Hair follicle dermal papilla cell (primary cell): Measurements from ENCODE around the gene RBM45. TPM values are rescaled to one million over a fixed set of nuclear protein-coding genes. Genes with fewer than 3 reads are reported as not detected.

Experiments
- small RNA-seq: library from RNA; depleted of rRNA; stranded (forward); fragments of <200 nt; gene quantifications from one replicate; pipeline ENCODE3, GENCODE V24; 2012
- total RNA-seq: library from RNA; depleted of rRNA; stranded (reverse); fragments of >200 nt; gene quantifications from 2 replicates; pipeline ENCODE4 v1.2.3, GENCODE V29; 2012

RBM45 gene, protein sequence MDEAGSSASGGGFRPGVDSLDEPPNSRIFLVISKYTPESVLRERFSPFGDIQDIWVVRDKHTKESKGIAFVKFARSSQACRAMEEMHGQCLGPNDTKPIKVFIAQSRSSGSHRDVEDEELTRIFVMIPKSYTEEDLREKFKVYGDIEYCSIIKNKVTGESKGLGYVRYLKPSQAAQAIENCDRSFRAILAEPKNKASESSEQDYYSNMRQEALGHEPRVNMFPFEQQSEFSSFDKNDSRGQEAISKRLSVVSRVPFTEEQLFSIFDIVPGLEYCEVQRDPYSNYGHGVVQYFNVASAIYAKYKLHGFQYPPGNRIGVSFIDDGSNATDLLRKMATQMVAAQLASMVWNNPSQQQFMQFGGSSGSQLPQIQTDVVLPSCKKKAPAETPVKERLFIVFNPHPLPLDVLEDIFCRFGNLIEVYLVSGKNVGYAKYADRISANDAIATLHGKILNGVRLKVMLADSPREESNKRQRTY
- 18.5 and 19.7 TPM in 2 replicates for total RNA-seq

DNA sequence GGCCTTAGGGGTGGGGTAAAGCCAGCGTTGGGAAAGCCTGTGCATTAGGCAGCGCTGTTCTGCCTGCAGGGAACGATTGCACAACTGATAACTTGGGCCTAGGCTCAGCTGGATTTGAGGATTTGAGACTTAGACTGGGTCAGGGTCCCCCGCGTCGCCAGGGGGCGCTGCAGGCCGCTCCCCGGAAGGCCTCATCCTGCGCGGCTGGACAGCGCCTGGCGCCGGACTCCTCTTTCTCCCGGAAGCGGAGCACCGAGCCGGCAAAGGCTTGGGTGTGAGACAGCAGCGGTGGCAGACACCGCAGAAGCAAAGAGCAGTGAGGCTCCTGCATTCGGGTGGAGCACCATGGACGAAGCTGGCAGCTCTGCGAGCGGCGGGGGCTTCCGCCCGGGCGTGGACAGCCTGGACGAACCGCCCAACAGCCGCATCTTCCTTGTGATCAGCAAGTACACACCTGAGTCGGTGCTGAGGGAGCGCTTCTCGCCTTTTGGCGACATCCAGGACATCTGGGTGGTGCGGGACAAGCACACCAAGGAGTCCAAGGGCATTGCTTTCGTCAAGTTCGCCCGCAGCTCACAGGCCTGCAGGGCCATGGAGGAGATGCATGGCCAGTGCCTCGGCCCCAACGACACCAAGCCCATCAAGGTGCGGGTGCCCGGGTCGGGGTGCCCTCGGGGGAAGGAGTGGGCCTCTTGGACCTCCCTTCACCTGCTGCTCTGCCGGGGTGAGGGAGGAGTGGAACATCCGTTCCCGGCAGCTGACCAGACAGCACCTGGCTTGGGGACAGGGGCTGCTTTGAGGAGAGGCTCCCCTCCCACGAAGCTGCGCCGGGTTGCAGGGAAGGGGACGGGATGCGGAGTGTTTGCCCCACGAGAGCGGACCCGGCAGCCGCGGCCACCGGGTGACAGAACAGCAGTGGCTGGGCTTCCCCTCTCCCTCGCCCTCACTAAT, at the start of gene RBM45:
RBM45 (plus strand) TSS at position 236 of the 951 bp plus-strand sequence; CDS start at position 346, 110 bp downstream.

GRCh38 chr2:178072383-178073301, 39.6 kb upstream of the RBM45 start, which contains the start of gene PDE11A:
Gene PDE11A, minus strand, starts transcription at chr2:178072777. Its CDS starts 340 bp downstream, at chr2:178072437.

Small RNA genes lying within 50 kb of the gene (small RNA-seq; reads per million reads assigned to genes)
- gene AC011998.1 (not detected), gene RNU5E-9P (not detected)

Other genes with a start within 250 kb of the RBM45 start
- under 0.01 and 0.36 TPM in 2 replicates for gene PDE11A, start 39.7 kb upstream of the RBM45 start, total RNA-seq
- gene OSBPL6, start 82.1 kb downstream of the RBM45 start, total RNA-seq: 5.5 and 7.6 TPM in 2 replicates